HepG2 (cell line): ENCODE results near the gene GRIN2D. TPM values are rescaled to one million over a fixed set of nuclear protein-coding genes. Genes with fewer than 3 reads are reported as not detected.
A peak's percentile ranks its signal among the peaks of the same experiment; 100 is the strongest.

Experiments
- AFF4 ChIP-seq: sonication (generic); formaldehyde crosslinking; IDR thresholded peaks from 2 replicates; pipeline ENCODE4 v1.4.0; 2020; ENCODE audit warnings: missing genetic modification reagents
- CEBPZ ChIP-seq: IDR thresholded peaks from 2 replicates; pipeline ENCODE4 v1.6.1; 2012; ENCODE audit warnings: low read length, improper control_type of control experiment
- TOPORS ChIP-seq: sonication (generic); formaldehyde crosslinking; IDR thresholded peaks from 2 replicates; pipeline ENCODE4 v1.8.0; 2023; ENCODE audit warnings: mild to moderate bottlenecking, missing genetic modification reagents
- ZBTB43 ChIP-seq: sonication (generic); formaldehyde crosslinking; conservative IDR thresholded peaks from 2 replicates; pipeline ENCODE4 v1.4.0; 2020; ENCODE audit warnings: missing genetic modification reagents
- ZFP41 ChIP-seq: sonication (generic); formaldehyde crosslinking; IDR thresholded peaks from 2 replicates; pipeline ENCODE4 v1.4.0; 2020; ENCODE audit warnings: mild to moderate bottlenecking, missing genetic modification reagents, borderline replicate concordance
- ZFYVE20 ChIP-seq: sonication (generic); formaldehyde crosslinking; IDR thresholded peaks from 2 replicates; pipeline ENCODE4 v1.8.0; 2023; ENCODE audit warnings: low read depth, mild to moderate bottlenecking, moderate library complexity, missing genetic modification reagents, borderline replicate concordance
- ZNF280B ChIP-seq: sonication (generic); formaldehyde crosslinking; IDR thresholded peaks from 2 replicates; pipeline ENCODE4 v1.5.0; 2020; ENCODE audit warnings: missing genetic modification reagents, mild to moderate bottlenecking, borderline replicate concordance
- ZNF503 ChIP-seq: sonication (generic); formaldehyde crosslinking; IDR thresholded peaks from 2 replicates; pipeline ENCODE4 v1.4.0; 2020; ENCODE audit warnings: missing genetic modification reagents
- ZNF512B ChIP-seq: sonication (generic); formaldehyde crosslinking; IDR thresholded peaks from 2 replicates; pipeline ENCODE4 v1.5.1; 2020; ENCODE audit warnings: missing genetic modification reagents, mild to moderate bottlenecking, borderline replicate concordance
- ZNF660 ChIP-seq: sonication (generic); formaldehyde crosslinking; IDR thresholded peaks from 2 replicates; pipeline ENCODE4 v1.5.1; 2020; ENCODE audit warnings: mild to moderate bottlenecking, low read depth, missing genetic modification reagents, borderline replicate concordance
- polyA plus RNA-seq, 8 experiments: library from polyadenylated mRNA; depleted of rRNA in 3 of 8; stranded (reverse) in 7 of 8; unstranded in 1 of 8; fragments of >200 nt; fragmentation: Illumina TruSeq in 4 of 8; extraction: Trizol in 4 of 8; gene quantifications; 2 replicates each; pipeline versions ENCODE4 v1.2.1 to v1.2.3, GENCODE V29; 2011 to 2016; ENCODE audit warnings: low read depth in 4 of 8, missing spikeins in 1 of 8, mixed read lengths in 1 of 8; ENCODE audit not compliant: insufficient read depth in 1 of 8
- total RNA-seq, 5 experiments: library from RNA; depleted of rRNA; stranded (reverse); fragments of >200 nt; fragmentation: Illumina TruSeq; extraction: Trizol; gene quantifications; 2 replicates each; pipeline ENCODE4 v1.2.3, GENCODE V29; 2016; ENCODE audit warnings: low read depth in 1 of 5
- TF ChIP-seq, protein P1 (sequence below): sonication (generic); formaldehyde crosslinking; IDR thresholded peaks from 2 replicates; pipeline ENCODE4 v1.5.0; 2020; ENCODE audit warnings: missing genetic modification reagents

The GRIN2D gene
- total and polyA plus RNA-seq, 2 of the 13 experiments (the other 11 are each of a cell fraction or from before 2014, with no cell fraction given), result 0.02 to 0.13 TPM

DNA sequence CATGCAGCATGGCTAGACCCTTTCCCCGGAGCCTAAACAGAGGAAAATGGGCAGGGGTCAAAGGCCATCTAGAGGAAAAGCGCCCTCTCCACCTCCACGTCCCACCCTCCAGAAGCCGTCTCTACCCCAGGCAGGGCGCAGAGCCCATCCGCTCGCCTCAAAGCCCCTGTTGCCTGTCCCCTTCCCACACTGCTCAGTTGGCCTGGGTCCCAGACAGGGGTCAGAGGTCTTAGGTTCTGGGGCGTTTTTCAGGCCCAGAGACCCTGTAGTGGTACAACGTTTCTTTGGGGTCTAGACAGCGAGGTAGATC lies 30.0 kb upstream of the GRIN2D start (continued):
- TF ChIP-seq CEBPZ, result no peak
- no peak for TF ChIP-seq TOPORS (CRISPR knock-in tag)
- no peak for TF ChIP-seq ZNF280B (CRISPR knock-in tag)
- TF ChIP-seq, protein P1, sequence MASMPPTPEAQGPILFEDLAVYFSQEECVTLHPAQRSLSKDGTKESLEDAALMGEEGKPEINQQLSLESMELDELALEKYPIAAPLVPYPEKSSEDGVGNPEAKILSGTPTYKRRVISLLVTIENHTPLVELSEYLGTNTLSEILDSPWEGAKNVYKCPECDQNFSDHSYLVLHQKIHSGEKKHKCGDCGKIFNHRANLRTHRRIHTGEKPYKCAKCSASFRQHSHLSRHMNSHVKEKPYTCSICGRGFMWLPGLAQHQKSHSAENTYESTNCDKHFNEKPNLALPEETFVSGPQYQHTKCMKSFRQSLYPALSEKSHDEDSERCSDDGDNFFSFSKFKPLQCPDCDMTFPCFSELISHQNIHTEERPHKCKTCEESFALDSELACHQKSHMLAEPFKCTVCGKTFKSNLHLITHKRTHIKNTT, result no peak
- TF ChIP-seq ZFP41 (CRISPR knock-in tag), result 0 out of 2 replicates have a peak, but pooled peaks have one; percentile 14
- TF ChIP-seq ZFYVE20 (CRISPR knock-in tag), result no peak
- TF ChIP-seq AFF4 (CRISPR knock-in tag), result peak; percentile 85
- no peak for TF ChIP-seq ZNF512B
- TF ChIP-seq ZNF660 (CRISPR knock-in tag), result no peak
- peak; percentile 28; the same call in 1 of the 2 replicates for TF ChIP-seq ZNF503
- no peak for TF ChIP-seq ZBTB43
